ENCODE measurements around the gene NUDT4.

Gene NUDT4

DNA sequence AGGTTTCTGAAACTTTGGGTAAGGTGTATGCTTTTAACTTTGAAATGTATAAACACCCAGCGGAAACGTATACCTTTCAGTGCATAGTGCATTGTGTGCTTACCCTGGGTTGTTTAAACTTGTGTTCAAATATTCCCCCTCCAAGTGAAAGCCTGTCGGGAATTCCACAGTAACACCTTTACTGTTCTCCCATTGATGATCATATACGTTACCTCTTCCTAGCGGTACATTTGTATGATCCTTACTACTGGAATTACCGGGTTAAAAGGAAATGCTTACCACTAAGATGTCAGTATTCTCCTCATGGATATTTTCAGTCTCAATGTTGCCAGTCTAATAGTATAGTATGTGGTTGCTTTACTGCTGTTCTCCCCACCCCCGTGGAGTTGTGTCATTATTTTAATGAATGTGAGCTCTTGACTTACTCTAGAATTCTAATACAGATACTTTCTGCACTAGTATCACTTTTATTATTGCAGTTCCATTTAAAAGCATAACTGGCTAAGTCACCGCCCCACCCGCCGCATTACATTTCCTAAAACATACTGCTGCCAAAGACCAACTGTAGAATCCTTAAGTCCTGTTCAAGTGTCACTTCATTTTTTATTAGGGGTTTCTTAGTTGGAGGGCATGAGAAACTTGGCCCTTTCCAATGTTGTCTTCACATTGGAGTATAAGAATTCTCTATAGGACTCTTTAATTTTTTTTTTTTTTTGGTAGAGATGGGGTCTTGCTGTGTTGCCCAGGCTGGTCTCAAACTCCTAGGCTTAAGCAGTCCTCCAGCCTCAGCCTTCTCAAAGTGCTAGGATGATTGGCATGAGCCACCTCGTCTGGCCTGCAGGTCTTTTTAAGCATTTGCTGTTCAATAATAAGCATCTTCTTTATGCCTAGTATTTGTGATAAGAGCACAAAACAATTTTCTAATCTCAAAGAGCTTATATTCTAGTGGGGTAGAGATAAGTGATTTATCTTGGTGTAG is 24.9 kb downstream of the NUDT4 start:
- TF ChIP-seq, protein P1, sequence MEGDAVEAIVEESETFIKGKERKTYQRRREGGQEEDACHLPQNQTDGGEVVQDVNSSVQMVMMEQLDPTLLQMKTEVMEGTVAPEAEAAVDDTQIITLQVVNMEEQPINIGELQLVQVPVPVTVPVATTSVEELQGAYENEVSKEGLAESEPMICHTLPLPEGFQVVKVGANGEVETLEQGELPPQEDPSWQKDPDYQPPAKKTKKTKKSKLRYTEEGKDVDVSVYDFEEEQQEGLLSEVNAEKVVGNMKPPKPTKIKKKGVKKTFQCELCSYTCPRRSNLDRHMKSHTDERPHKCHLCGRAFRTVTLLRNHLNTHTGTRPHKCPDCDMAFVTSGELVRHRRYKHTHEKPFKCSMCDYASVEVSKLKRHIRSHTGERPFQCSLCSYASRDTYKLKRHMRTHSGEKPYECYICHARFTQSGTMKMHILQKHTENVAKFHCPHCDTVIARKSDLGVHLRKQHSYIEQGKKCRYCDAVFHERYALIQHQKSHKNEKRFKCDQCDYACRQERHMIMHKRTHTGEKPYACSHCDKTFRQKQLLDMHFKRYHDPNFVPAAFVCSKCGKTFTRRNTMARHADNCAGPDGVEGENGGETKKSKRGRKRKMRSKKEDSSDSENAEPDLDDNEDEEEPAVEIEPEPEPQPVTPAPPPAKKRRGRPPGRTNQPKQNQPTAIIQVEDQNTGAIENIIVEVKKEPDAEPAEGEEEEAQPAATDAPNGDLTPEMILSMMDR (IDR thresholded peaks at IDR 0.05; ENCODE audit: low read depth, low read length, missing control alignments), result no peak
- DNase-seq (ENCODE audit: low read depth), result no peak
- no peak overlapping the region for H3K4me3 ChIP-seq (ENCODE audit: low read depth, low read length)

DNA sequence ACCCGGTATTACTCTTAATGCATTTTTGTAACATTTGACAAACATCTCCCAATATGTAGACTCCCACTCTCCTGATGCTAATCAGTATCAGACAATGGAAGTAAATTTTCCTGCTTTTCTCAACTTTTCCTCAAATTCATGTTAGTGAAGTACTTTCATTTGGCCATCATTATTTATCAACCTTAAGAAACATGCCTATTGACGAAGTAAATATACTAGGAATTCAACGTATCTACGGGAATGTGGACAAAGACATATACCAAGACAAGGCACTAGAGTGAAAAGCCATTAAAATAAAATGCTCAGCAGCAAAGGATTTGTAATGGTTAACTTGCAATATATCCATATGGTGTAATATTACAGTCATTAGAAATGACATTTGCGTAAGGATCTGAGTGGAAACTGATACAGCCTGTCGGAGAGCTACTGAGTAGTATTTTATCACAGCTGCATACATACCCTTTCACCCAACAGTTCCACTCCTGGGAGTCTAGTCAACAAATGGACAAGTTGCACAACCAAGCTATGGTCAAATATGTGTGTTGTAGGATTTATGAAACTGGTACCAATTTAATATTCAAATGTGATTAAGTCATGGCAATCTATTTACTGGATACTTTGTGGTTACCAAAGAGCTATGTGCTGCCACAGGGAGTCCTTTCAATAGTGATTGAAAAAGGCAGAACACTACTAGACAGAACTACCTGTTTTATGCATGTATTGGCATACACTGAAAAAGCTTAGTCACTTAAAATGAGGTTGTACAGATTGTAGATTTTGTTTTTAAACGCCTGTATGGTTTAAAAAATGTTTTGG is 26.5 kb downstream of the NUDT4 start:
- no peak overlapping the region for H3K4me3 ChIP-seq (ENCODE audit: low read depth, low read length)
- no peak for DNase-seq (ENCODE audit: low read depth)

DNA sequence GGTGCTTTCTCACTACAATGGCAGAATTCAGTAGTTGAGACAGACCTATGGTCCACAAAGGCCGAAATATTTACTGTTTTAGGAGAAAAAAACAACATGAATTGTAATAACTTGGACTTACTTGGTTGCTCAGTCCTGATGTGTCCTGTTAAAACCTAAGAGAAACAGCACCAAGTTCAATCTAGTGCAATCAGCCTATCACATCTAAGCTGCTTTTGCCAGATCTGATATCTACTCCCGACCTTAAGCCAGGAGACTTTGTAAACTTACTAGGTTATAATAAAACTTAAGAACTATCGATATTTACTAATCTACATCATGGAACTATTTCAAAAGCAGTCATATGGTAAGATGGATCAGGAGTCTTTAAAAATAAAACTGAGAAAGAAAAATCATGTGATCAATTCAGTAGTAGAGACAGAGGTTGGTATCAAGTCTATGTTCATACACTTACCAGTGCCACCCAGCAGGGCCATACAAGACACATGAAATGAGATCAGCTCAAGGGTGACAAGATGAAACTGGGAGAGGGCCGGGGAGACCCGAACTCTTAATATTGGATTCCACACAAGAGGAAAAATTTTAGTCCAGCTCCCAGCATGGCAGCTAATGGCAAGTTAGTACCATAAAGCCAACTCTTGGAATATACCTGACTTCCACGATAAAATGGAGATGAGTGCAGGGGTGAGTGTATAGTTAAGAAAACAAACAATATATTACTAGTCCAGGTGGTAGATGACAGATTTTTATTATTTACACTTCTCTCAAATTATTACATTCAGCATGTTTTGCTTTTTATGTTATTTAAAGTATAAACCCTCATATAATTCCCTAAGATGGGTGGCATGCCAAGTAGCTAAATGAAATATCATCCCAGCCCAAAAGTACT is 27.5 kb downstream of the NUDT4 start:
- TF ChIP-seq, protein P1 (IDR thresholded peaks at IDR 0.05; ENCODE audit: low read depth, low read length, missing control alignments), result no peak
- no peak for DNase-seq (ENCODE audit: low read depth)
- no peak overlapping the region for H3K4me3 ChIP-seq (ENCODE audit: low read depth, low read length)

More for the DNA sequence above, 26.5 kb downstream of the NUDT4 start:
- TF ChIP-seq, protein P1 (IDR thresholded peaks at IDR 0.05; ENCODE audit: low read depth, low read length, missing control alignments), result no peak

DNA sequence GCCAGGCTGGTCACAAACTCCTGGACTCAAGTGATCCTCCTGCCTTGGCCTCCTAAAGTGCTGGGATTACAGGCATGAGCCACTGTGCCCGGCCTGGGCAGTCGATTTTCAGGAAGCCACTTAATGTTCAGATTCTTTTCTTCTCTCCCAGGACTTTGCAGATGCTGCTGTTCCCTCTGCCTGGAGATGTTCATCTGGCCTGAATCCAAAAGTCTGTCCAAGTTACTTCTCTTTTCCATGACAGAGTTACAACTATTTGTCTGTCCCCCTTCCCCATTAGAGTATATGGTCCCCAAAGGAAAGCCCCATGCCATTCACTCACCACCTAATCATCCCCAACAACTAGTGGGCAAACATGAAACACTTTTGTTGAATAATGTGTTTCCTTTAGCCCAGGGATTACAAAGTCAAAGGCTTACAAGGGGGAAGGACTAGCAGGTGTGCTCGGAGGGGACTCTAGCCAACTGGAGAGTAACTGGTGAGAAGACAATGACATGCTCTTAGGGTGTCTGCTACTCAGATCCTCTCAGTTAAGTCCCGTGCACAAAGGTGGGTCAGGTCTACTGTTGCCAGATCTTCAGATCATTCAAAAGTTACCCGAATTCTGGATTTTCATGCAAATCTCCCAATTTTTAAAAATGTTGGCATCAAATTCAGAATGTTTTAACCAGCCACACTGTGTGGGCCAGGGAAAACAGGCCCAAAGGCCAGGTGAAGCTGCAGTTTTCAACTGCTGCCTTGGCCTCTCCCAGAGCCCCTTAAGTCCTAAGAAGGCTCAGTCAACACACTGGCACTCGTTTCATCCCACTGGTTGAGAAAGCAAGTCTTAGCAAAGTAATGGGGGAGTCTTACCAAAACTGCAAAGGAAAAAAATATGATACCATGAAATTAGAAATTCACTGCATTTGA is 29.6 kb downstream of the NUDT4 start:
- no peak for DNase-seq (ENCODE audit: low read depth)
- TF ChIP-seq, protein P1 (IDR thresholded peaks at IDR 0.05; ENCODE audit: low read depth, low read length, missing control alignments), result no peak
- H3K4me3 ChIP-seq (ENCODE audit: low read depth, low read length), result no peak overlapping the region

DNA sequence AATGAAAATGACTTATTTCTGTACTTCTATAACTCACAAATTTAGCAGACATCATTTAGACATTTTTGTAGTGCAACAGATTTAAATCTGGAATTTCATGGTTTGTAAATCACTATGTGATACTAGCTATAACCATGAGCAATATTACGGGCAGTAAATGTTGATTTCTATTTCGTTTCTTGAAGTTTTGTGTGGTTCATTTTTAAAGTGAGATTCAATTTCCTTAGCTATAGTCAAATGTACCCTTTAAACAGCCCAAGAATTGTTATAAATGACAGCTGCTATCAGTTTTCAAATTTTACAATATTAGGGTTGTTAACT is 30.2 kb downstream of the NUDT4 start:
- TF ChIP-seq, protein P1 (IDR thresholded peaks at IDR 0.05; ENCODE audit: low read depth, low read length, missing control alignments), result no peak
- no peak for DNase-seq (ENCODE audit: low read depth)
- H3K4me3 ChIP-seq (ENCODE audit: low read depth, low read length), result no peak overlapping the region

All from GM12864 (cell line).